ENCODE results near the gene SPATA31A3. TPM values are rescaled to one million over a fixed set of nuclear protein-coding genes. Genes with fewer than 3 reads are reported as not detected.
"Not testable (repeated sequence)": the region's sequence is repeated elsewhere in the genome, so short reads cannot be mapped to it uniquely, and the experiment has no call there.

SPATA31A3 gene
- total RNA-seq, result not detected
- long read RNA-seq, result 0 reads

- intact Hi-C loops (cut with DNase I); DNase-seq; ATAC-seq: not testable (repeated sequence)
Observed at GRCh38 chr9:66992450-66992849, at the start of gene SPATA31A3. Gene SPATA31A3 (minus strand): TSS chr9:66992550. CDS start chr9:66992521, 29 bp downstream.

GRCh38 chr9:66952576-66952975 is 39.8 kb downstream of the SPATA31A3 start:
- ATAC-seq; intact Hi-C loops (cut with DNase I): not testable (repeated sequence)

DNA sequence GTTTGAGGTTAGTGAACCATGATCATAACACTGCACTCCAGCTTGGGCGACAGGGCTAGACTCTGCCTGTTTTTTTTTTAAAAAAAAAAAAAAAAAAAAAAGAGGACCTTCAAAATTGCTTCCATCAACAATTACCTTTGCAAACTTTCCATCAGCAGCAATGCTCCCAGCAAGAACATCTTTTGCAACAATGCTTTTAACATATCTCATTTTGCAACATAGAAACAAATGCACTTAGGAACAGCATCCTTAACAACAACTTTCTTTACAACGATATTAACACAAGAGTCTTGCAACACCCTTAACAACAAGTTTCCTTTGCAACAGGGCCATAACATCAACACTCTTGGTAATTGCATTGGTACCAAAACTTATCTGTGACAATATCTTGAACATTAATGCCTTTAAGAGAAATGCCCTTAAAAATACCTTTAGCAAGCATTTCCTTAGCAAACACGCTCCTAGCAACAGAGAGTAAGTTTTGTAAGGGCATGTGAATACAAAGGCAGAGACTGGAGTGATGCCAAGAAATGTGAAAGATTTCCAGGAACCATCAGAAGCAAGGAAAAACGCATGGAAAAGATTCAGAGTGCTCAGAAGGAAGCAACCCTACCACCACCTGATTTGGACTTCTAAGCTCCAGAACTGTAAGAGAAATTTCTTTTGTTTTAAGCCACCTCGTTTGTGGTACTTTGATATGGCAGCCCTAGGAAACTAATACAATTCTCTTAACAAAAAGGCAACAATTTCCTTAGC is 49.8 kb downstream of the SPATA31A3 start:
- peak in 1 of 2 donors; percentile 24 for ATAC-seq
- intact Hi-C loops (cut with DNase I); DNase-seq: not testable (repeated sequence)

More at GRCh38 chr9:66952576-66952975, 39.8 kb downstream of the SPATA31A3 start:
- not testable (repeated sequence) for DNase-seq

GRCh38 chr9:66939878-66940830 is 52.2 kb downstream of the SPATA31A3 start:
- DNase-seq; intact Hi-C loops (cut with DNase I): not testable (repeated sequence)
- ATAC-seq, result peak in 1 of 2 donors; percentile 78

GRCh38 chr9:66938322-66938721 is 54.0 kb downstream of the SPATA31A3 start:
- ATAC-seq; intact Hi-C loops (cut with DNase I); DNase-seq: not testable (repeated sequence)

DNA sequence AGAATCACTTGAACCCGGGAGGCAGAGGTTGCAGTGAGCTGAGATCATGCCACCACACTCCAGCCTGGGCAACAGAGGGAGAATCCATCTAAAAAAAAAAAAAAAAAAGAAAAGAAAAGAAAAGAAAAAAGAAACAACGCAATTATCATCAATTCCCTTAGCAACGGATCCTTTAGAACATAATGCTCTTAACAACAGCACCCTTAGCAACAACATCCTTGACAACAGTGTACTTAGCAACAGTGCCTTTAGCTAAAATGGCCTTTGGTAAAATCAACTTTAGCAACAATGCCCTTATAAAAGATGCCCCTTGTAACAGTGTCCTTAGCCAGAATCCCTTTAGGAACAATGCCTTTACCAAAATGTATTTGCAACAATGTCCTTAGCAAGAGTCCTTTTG is 54.7 kb downstream of the SPATA31A3 start:
- ATAC-seq; intact Hi-C loops (cut with DNase I); DNase-seq: not testable (repeated sequence)

Other genes with a start within 250 kb of the SPATA31A3 start
- 10 to 100 TPM in 1 of 2 donors, 1 to 10 TPM in 1; 8.7 to 10.7 TPM for gene ZNF658, start 91.8 kb downstream of the SPATA31A3 start, total RNA-seq

Measured in left cardiac atrium (tissue), 4 donors.